ENCODE results near the gene EPN2. TPM values are rescaled to one million over a fixed set of nuclear protein-coding genes. Genes with fewer than 3 reads are reported as not detected.

EPN2 gene
- total RNA-seq, 1 experiment from 2014 or later = 19.1 TPM

DNA sequence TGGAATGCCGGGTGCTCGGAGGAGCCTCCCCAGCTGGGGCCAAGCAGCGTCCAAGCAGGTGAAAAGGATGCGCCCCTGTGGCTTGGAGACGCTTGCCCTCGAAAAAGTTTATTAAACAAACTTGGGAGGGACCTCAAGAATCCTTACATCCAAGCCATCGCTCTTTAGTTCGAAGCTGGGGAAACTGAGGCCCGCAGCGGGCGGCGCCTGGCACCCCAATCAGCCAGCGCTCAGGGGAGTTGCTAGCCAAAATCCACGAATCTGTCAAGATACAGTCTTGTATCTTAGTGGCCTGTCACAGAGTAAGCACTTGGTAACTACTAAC lies 125.9 kb downstream of the EPN2 start:
- DNase-seq (ENCODE audit: low read depth) = no peak
- in situ Hi-C loops (cut with HindIII; ENCODE audit: low pct_unique_long_range_greater_than_20kb, low sequenced_read_pairs) = no loop called here

DNA sequence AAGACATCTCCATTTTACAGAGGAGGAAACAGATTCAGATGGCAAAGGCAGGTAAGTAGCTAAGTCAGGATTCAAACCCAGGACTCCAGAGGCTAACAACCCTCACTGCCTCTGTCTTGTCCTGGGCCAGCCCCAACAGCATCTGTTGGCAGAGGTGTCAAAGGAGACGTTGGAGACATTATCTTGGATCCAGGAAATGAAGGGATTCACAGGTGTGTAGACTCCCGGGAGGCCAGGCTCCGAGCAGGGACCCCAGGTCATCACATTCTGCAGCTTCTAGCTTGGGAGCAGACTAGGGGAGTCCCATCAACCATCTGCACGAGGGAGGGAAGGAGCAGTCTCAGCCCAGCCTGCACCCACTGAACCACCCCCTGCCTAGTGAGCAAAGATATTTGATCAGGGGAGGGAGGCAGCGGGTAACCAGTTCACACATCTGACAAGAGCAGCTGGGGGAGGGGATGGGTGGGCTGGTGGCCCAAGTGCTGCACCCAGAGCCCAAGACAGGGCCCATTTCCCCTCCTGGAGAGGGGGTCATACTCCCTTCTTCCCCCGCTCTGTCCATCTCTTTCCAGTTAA lies 126.4 kb downstream of the EPN2 start:
- in situ Hi-C loops (cut with HindIII; ENCODE audit: low pct_unique_long_range_greater_than_20kb, low sequenced_read_pairs) = no loop called here
- DNase-seq (ENCODE audit: low read depth) = no peak

DNA sequence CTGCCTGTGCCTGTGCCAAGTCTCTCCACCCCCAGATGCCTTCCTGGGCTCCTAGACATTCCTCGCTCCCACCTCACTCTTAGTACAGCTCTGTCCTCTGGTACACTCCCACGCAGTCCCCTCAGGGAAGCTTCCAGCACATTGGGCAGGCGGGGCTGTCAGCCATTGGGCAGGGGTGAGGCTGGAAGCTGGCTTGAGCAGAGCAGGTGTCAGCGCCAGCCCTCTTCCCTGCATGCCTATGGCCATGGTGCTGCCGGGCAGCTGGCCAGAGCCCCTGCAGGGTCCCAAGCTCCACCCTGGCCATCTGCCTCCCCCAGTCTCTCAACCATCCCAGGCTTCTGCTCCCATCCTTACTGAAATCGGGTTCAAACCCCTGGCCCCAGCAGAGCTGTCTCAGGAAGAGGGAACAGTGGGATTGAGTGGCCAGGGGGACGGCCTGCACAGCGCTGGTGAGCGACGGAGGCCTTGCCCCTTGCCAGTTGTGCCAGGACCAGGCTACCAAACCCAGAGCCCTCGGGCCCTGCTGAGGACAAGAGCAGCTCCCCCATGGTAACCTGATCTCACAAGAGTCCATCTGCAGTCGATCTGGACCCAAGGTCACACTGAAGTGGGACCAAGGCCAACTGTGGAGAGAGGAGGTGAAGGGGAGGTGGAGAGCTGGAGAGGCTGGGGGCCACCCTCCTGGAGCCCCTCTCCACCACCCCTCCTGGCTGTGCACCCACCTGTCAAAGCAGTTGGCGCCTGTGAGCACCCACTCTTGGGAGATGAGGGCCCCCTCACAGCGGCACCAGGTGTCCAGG lies 127.7 kb downstream of the EPN2 start:
- DNase-seq (ENCODE audit: low read depth) = no peak

DNA sequence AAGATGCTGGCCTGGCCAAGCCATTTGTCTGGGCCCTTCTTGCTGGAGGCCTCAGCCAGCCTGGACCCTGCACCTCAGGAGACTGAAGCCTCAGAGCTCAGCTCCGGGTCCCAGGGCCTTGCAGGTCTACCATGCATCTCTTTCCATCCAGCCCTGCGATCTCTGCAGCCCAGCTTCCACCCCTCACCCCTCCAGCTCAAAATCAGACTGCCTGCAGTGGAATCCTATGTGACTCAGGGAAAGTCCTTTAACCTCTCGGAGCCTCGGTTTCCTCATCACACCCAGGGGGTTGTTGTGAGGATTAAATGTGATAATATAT lies 128.3 kb downstream of the EPN2 start:
- in situ Hi-C loops (cut with HindIII; ENCODE audit: low pct_unique_long_range_greater_than_20kb, low sequenced_read_pairs) = no loop called here
- no peak for DNase-seq (ENCODE audit: low read depth)

More for the DNA sequence above, 127.7 kb downstream of the EPN2 start:
- in situ Hi-C loops (cut with HindIII; ENCODE audit: low pct_unique_long_range_greater_than_20kb, low sequenced_read_pairs) = no loop called here

DNA sequence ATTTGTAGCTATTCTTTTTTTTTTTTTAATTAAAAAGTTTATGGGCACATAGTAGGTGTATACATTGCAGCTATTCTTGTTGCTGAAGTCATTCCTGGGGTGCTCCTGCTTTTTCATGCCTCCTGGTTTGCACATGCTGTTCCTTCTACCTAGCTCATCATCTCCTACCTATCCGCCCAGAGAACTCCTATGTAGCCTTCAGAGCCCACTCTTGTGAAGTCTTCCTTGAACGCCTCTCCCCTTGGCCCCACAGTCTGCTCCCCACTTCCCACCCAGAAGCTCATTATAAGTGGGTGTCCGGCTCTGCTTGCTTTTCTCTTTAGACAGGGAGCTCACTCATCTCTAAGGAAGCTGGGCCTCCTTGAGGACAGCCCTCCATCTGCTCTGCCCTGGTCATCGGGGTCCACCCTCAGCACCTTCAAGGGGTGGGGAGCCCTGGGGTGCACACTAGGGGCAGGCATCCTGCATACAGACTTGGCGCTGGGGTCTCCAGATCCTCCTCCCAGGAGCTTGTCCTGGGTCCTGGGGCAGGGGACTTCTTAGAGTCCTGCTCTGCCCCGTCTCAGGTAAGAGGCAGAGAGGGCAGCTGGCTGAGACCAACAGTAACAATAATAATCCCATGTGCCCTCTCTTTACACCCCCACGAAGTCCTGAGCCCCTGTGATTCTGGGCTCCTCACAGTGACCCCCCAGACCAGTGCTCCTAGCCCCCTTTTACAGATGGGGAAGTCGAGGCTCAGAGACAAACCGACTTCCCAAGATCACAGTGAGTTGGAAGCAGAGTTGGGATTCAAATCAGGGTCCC lies 128.9 kb downstream of the EPN2 start:
- no peak for DNase-seq (ENCODE audit: low read depth)
- in situ Hi-C loops (cut with HindIII; ENCODE audit: low pct_unique_long_range_greater_than_20kb, low sequenced_read_pairs) = no loop called here

DNA sequence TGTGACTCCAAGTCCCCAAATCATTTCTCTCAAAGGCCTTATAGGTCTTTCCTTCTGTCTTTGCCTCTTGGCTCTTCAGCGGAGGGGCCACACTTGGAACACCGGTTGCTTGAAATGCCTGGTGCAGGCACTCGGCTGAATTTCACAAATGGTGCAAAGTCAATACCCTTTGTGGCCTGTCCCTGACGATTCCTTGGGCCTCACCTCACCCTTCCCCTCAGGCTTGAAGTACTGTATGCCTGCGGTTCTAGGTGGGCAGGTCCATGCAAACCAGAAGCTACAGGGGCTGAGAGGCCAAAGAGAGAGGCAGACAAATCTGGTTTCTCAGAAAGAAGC lies 129.4 kb downstream of the EPN2 start:
- no peak for DNase-seq (ENCODE audit: low read depth)
- in situ Hi-C loops (cut with HindIII; ENCODE audit: low pct_unique_long_range_greater_than_20kb, low sequenced_read_pairs) = no loop called here

DNA sequence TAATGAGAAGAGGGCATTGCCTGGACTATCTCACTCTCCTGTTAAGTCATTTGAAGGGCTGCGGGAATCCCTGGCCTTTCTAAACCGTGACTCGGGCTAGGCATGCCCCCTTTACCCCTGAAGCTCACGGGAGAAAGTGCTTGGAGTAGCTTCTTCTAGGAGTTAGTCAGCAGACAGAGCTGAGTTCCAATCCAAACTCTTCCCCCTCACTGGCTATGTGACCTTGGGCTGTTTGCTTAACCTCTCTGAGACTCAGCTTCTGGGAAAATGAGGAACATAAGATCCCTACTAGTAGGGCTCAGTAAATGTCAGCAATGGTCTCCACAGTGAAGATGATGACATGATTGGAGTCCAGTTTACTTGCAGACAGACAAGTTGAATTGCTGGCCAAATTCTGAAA lies 131.1 kb downstream of the EPN2 start:
- in situ Hi-C loops (cut with HindIII; ENCODE audit: low pct_unique_long_range_greater_than_20kb, low sequenced_read_pairs) = no loop called here
- DNase-seq (ENCODE audit: low read depth) = no peak

DNA sequence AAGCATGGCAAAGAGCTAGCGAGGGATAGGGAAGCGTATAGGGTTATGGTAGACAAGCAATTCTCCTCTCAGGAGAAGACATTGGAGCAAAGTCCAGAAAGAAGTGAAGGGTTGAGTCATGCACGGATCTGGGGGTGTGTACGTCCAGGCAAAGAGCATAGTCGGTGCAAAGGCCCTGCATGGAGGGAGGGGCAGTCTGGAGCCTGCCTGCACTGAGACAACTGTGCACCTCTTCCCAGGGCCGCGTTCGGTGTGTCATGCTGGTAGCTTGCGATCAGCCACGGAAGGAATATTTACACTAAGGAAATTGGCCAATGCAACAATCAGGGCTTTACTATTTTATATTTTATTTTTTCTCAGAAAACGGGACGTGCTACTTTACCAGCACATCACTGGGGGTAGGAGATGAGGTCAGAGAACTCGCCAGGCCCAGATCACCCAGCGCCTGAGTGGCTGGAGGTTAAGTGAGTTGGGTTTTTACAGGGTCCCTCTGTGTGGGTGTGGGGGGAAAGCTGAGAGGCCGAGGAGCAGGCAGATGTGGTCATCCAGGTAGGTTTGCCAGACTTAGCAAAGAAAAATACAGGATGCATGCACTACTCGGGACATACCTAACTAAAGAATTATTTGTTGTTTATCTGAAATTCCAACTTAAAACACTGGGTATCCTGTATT lies 132.1 kb downstream of the EPN2 start:
- in situ Hi-C loops (cut with HindIII; ENCODE audit: low pct_unique_long_range_greater_than_20kb, low sequenced_read_pairs) = no loop called here
- no peak for DNase-seq (ENCODE audit: low read depth)

DNA sequence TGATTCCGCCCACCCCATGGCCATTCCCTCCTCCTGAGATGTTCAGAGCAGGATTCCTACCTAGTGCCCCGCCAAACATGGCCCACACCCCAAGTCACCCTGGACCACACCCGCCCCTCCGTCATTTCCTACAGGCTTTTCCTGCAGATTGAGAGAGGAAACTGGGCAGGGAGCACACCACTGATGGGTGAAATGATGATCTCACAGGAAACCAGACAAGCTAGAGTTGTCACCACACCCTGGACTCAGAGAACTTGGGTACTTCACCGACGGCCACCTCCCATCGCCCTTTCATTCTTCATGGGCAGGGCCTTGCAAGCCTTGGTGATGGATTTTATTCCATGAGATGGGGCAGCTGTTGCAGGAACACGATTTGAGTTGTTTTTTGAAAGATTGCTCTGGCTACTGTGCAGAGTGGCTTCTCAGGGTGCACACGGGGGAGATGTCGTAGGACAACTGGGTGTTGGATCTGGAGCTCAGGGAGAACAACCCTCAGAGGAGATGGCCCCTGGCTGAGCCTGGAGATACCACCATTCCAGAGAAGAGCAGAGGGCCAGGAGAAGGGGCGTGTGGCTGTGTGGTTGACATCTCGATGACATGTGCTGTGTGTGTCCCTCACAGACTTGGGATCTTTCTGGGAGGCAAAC lies 132.8 kb downstream of the EPN2 start:
- in situ Hi-C loops (cut with HindIII; ENCODE audit: low pct_unique_long_range_greater_than_20kb, low sequenced_read_pairs) = no loop called here
- DNase-seq (ENCODE audit: low read depth) = no peak

DNA sequence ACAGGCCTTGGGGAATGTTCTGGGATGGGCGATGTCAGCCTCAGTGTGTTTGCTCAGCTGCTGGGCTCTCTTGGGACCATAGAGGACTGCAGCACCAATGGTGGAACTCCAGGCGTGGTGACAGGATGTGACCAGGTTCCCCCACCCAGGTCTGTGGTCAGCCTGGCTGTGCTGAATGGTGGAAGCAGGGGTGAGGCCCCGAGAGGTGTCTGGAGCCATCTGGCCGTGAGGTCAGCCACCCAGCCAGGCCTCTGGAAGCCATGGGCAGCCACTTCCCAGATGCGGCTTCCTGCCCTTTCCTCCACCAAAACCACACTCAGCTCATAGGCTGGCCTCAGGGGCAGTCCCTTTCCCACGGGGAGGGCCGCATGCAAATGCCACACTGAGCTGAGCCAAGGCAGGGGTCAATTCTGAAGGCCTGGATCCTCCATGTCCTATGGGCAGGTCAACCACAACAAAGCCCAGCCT lies 133.4 kb downstream of the EPN2 start:
- DNase-seq (ENCODE audit: low read depth) = no peak
- in situ Hi-C loops (cut with HindIII; ENCODE audit: low pct_unique_long_range_greater_than_20kb, low sequenced_read_pairs) = no loop called here

DNA sequence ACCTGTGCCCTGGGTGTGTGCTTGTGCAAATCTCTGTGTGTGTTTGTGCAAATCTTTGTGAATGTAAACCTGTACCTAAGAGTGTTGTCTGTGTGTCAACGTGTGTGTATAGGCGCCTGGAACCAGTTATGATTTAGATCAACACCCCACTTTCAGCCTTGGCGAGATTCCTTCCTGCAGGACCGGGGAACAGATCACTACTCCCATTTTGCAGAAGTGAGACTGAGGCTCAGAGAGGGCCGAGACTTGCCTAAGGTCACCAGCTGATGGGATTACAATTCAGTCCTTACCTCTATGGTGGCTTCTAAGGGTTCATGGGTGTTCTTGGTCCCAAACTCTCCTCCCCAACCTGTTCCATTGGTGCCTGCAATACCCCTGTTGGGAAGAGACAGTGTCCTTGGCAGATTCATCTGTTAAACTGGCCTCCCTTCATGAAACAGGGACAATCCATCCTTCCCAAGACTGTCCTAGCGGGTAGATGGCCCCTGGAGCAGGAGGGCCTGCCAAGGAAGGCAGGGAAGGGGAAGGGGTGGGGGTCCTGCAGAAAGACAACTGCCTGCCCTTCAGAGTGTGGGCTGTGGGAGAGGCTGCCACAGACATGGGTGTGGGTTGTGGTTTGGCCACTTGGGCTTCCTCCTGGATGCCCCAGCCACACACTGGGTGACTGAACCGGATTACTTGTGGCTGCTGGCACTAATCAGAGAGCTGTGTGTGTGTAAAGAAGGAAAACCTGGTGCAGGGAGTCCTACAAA lies 134.3 kb downstream of the EPN2 start:
- no peak for DNase-seq (ENCODE audit: low read depth)
- in situ Hi-C loops (cut with HindIII; ENCODE audit: low pct_unique_long_range_greater_than_20kb, low sequenced_read_pairs) = no loop called here

DNA sequence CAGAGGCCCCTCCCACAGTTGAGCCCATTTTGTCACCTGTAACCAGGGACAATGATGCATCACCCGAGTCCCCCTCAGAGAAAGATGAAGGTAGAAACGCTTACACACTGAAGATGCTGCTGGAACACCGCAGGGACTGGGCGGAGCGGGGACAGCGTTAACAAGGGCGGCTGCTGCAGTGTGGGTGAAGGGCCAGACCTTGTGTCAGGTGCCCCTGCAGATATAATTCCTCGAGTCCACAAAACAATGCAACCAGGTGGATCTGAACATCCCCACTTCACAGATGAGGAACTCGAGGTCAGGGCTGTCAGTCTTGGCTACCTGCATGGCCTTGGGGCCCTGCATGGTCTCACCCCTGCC lies 134.8 kb downstream of the EPN2 start:
- no peak for DNase-seq (ENCODE audit: low read depth)
- in situ Hi-C loops (cut with HindIII; ENCODE audit: low pct_unique_long_range_greater_than_20kb, low sequenced_read_pairs) = no loop called here

DNA sequence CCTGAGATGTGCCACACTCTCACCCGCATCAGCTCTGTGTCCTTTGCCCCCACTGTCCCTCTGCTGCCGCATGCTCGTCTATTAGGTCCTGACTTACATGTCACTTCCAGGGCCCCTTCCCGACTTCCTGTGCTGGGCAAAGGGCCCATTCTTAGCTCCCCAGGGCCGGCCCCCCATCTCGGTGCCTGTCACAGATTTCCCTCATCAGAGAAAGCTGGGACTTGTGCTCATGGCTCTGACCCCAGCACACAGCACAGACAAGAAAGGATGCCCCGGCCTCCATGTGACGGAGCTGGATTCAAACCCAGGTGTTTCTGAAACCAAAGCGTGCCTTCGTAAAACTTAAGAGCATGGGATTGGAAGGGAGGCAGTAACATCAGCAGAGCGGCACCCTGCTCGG lies 135.3 kb downstream of the EPN2 start:
- in situ Hi-C loops (cut with HindIII; ENCODE audit: low pct_unique_long_range_greater_than_20kb, low sequenced_read_pairs) = no loop called here
- no peak for DNase-seq (ENCODE audit: low read depth)

DNA sequence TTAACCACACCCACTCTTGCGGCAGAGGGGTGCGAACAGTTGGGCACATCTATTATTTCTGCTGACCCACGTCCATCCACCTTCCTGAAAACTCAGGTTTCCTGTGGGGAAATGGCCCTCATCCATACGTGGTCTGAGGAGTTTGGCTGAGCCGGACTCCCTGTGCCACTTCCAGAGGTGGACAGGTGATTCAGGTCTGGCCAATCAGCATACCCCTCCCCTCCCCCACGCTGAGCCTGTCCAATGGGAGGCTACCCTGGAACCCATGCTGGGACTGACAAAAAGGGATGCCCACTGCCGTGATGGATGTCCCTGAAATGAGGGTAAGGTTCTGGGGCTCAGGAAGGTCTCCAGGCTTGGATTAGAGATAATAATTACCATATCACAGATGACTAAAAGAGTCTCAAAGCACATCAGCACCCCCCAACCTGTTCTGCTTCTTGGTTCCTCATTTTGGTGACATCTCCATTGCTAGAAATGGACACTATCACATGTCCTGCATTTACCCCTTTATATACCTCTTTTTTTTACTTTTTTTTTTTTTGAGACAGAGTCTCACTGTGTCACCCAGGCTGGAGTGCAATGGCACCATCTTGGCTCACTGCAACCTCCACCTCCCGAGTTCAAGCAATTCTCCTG lies 135.8 kb downstream of the EPN2 start:
- DNase-seq (ENCODE audit: low read depth) = no peak
- in situ Hi-C loops (cut with HindIII; ENCODE audit: low pct_unique_long_range_greater_than_20kb, low sequenced_read_pairs) = no loop called here

DNA sequence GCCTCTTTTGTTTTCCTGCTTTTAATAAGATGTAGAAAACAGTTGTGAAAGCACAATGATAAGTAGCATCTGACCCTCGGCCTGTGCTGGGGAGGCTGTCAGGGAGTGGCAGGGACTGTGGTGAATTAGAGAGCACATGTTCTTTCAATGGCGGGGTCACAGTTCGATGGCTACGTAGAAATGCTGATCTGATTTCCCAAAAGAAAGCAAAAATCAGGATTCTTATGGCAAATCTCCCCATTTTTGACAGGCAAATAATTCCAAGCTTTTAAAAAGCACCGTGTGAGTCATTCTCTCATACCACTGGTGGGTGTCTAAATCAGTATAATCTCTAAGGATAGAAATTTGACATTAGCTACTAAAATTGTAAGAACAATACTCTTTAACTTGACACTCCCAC lies 137.0 kb downstream of the EPN2 start:
- in situ Hi-C loops (cut with HindIII; ENCODE audit: low pct_unique_long_range_greater_than_20kb, low sequenced_read_pairs) = no loop called here

DNA sequence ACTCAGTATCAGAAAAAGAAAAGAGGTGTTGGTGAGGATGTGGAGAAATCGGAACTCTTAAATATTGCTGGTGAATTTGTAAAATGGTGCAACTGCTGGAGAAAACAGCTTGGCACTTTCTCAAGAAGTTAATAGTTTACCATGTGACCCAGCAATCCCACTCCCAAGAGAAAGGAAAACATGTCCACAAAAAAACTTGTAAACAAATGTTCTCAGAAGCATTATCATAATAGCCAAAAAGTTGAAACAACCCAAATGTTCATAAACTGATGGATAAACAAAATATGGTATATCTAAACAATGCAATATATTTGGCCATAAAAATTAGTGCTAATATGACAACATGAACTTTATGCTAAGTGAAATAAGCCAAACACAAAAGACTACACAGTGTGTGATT lies 138.6 kb downstream of the EPN2 start:
- in situ Hi-C loops (cut with HindIII; ENCODE audit: low pct_unique_long_range_greater_than_20kb, low sequenced_read_pairs) = no loop called here

More for the DNA sequence above, 137.0 kb downstream of the EPN2 start:
- DNase-seq (ENCODE audit: low read depth) = no peak

DNA sequence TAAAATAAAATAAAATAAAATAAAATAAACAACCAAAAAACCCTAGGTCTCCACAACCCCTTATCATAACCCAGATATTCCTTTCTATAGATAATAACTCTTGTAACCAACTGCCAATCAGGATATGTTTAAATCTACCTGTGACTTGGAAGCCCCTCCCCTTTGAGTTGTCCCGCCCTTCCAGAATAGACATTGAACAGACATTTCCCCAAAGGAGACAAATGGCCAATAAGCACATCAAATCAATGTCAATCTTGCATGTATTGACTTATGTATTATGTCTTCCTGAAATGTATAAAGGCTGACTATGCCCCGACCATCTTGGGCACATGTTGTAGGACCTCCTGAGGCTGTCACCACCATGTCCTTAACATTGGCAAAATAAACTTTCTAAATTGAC lies 139.6 kb downstream of the EPN2 start:
- DNase-seq (ENCODE audit: low read depth) = no peak
- in situ Hi-C loops (cut with HindIII; ENCODE audit: low pct_unique_long_range_greater_than_20kb, low sequenced_read_pairs) = no loop called here

More for the DNA sequence above, 138.6 kb downstream of the EPN2 start:
- DNase-seq (ENCODE audit: low read depth) = no peak

Measured in Caki2 (cell line).